ENCODE data around the gene PJVK.
"Not testable (repeated sequence)": the region's sequence is repeated elsewhere in the genome, so short reads cannot be mapped to it uniquely, and the experiment has no call there.

The PJVK gene, protein sequence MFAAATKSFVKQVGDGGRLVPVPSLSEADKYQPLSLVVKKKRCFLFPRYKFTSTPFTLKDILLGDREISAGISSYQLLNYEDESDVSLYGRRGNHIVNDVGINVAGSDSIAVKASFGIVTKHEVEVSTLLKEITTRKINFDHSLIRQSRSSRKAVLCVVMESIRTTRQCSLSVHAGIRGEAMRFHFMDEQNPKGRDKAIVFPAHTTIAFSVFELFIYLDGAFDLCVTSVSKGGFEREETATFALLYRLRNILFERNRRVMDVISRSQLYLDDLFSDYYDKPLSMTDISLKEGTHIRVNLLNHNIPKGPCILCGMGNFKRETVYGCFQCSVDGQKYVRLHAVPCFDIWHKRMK

DNA sequence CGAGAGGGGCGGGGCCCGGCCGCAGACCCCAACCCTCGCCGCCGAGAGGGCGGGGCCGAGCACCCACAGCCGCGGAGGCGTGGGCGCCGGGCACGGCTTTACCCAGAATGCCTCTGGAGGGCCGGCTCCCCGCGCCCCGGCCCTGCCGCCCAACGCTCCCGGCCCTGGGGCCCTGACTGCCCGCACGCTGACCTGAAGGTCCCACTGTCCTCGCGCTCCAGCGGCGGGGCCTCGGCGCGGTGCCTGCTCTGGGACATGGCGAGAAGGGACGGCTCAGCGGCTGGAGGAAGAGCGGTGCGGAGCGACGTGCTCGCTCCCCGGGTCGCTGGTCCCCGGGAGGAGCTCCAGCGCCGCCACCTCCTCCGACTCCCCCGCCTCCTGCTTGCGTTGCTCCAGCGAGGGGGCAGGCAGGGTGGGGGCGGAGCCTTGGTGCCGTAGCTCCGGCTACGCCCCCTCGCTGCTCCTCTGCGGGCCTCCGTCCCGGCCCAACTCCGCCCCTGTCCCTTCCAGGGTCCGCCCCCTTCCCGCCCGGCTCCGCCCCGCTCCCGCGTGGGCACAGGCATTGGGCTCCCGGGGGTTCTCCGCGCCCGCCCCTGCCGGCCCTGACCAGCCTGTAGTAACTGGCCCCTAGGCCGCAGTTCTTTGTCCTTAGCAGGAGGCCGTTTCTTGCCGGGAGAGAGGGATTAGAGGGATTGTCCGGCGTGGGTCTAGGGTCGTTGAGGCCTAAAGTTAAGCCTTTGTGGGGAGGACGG lies at the start of gene PJVK, which contains the start of gene PRKRA:
Gene PJVK, plus strand, starts transcription at position 605 of the 752 bp plus-strand sequence. CDS start 2,032 bp downstream, outside the sequence.
Gene PRKRA, minus strand, starts transcription at position 402 of the 752 bp plus-strand sequence. Its CDS starts 145 bp downstream, at position 257.
- Histone ChIP-seq H3K27me3 (ENCODE audit: control insufficient read depth, insufficient read depth, low read length) (no peaks in the 10 kb centered on the region), H3K36me3 (ENCODE audit: control insufficient read depth, low read depth, low read length) (peaks cover 22% of the 10 kb centered on the region), H3K4me1 (ENCODE audit: control insufficient read depth, low read depth, low read length) (peaks cover 13% of the 10 kb centered on the region), H3K9ac (ENCODE audit: low read length) (peak within 1 kb of the TSS; percentile 97), H3K4me3 (ENCODE audit: low read length) (peak within 1 kb of the TSS; percentile 79), H3K27ac (ENCODE audit: low read length) (peak within 1 kb of the TSS; percentile 93), H3K9me3 (ENCODE audit: control insufficient read depth, low read depth, low read length) (no peaks in the 10 kb centered on the region)

DNA sequence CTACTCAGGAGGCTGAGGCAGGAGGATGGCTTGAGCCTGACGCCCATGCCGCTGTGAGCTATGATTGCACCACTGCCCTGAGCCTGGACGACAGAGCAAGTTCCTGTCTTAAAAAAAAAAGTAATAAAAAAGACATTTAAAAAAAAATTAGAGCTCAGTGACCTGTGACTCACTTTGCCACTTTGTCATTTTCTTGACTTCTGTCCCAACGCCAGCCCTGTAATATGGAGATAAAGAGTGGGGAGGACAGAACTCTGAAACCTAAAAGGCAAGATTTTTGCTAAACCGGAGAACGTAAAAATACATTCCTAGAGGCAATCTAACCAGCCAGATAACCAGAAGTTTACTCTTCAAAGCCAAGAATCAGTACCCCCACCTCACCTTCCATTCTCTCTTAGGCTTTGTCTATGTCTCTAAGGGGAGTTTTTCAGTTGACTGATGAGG lies 49.2 kb upstream of the PJVK start:
- Histone ChIP-seq H3K36me3 (ENCODE audit: control insufficient read depth, low read depth, low read length) (no peaks in the 10 kb centered on the region), H3K9me3 (ENCODE audit: control insufficient read depth, low read depth, low read length) (no peaks in the 10 kb centered on the region), H3K27ac (ENCODE audit: low read length) (no peak overlapping the region), H3K9ac (ENCODE audit: low read length) (no peak overlapping the region), H3K4me1 (ENCODE audit: control insufficient read depth, low read depth, low read length) (no peaks in the 10 kb centered on the region), H3K4me3 (ENCODE audit: low read length) (no peak overlapping the region), H3K27me3 (ENCODE audit: control insufficient read depth, insufficient read depth, low read length) (no peaks in the 10 kb centered on the region)

DNA sequence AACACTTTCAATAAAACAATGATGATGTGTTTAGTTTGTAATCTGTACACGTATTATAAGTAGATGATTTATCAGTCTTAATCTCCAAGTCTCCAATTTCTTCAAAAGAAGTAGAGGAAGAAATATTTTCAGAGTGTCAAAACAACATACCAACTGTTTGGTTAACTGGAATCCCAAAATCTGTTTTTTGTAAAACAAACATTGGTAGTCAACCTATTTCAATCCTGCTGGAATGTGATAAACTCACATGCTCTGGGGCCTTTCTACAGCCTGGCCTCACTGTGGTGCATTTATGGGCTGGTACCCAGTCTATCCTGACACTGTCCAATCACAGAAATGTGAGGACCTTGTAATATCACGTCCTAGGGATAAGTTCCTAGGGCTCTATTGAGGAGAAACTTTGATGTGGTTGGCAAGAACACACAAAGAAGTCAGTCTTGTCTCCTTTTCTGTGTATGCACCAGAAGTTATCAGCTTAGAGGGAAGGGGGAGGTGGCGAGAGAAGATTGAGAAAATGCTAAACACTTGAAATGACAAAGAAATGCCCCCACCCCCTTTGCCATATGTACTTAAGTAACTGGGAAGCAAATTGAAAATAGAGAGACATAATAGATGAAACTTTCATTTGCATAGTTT lies 47.4 kb upstream of the PJVK start:
- Histone ChIP-seq H3K27me3 (ENCODE audit: control insufficient read depth, insufficient read depth, low read length) (no peaks in the 10 kb centered on the region), H3K36me3 (ENCODE audit: control insufficient read depth, low read depth, low read length) (no peaks in the 10 kb centered on the region), H3K27ac (ENCODE audit: low read length) (no peak overlapping the region), H3K9ac (ENCODE audit: low read length) (no peak overlapping the region), H3K4me1 (ENCODE audit: control insufficient read depth, low read depth, low read length) (no peaks in the 10 kb centered on the region), H3K4me3 (ENCODE audit: low read length) (no peak overlapping the region), H3K9me3 (ENCODE audit: control insufficient read depth, low read depth, low read length) (no peaks in the 10 kb centered on the region)

DNA sequence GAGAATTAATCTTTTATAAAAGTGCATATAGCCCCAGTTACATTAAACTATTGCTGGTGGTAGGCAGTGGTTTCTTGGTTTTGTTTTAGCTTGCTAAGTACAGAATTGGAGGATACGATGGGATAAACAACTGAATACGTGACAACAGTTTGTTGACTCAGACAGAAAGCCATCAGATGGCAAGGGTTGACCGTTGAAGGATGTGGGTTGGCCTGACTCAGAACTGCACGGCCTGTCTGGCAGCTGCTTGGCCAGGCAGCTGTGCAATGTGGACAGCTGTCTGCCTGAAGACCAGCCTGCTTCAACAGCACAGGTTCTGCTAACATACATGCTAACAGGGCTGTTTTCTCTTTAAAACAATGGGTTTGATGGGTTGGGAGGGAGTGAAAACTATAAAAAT lies 46.8 kb upstream of the PJVK start:
- no peaks in the 10 kb centered on the region for H3K27me3 ChIP-seq (ENCODE audit: control insufficient read depth, insufficient read depth, low read length)
- H3K4me1 ChIP-seq (ENCODE audit: control insufficient read depth, low read depth, low read length): no peaks in the 10 kb centered on the region
- no peak overlapping the region for H3K4me3 ChIP-seq (ENCODE audit: low read length)
- no peaks in the 10 kb centered on the region for H3K36me3 ChIP-seq (ENCODE audit: control insufficient read depth, low read depth, low read length)
- no peak overlapping the region for H3K9ac ChIP-seq (ENCODE audit: low read length)
- no peak overlapping the region for H3K27ac ChIP-seq (ENCODE audit: low read length)
- H3K9me3 ChIP-seq (ENCODE audit: control insufficient read depth, low read depth, low read length): no peaks in the 10 kb centered on the region

DNA sequence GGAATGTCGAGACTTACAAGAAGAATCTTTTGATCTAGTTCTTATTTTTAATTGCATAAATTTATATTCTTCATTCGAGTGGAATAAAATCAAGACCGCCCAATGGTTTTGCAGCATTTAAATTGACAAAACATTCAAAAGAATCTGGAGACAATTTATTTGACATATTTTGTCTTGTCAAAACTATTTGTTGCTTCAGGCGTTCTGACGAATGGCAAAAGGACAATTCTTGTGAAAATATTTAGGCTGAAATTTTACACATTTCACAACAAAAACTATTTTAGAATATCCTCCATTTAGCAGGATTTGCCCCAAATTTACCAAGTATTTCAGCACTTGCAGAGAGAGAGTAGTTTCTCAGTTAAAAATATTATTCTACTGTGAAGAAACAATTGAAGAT lies 41.9 kb upstream of the PJVK start:
- H3K4me1 ChIP-seq (ENCODE audit: control insufficient read depth, low read depth, low read length): no peaks in the 10 kb centered on the region
- no peak overlapping the region for H3K9ac ChIP-seq (ENCODE audit: low read length)
- H3K4me3 ChIP-seq (ENCODE audit: low read length): no peak overlapping the region
- no peaks in the 10 kb centered on the region for H3K27me3 ChIP-seq (ENCODE audit: control insufficient read depth, insufficient read depth, low read length)
- no peak overlapping the region for H3K27ac ChIP-seq (ENCODE audit: low read length)
- no peaks in the 10 kb centered on the region for H3K36me3 ChIP-seq (ENCODE audit: control insufficient read depth, low read depth, low read length)
- no peaks in the 10 kb centered on the region for H3K9me3 ChIP-seq (ENCODE audit: control insufficient read depth, low read depth, low read length)

DNA sequence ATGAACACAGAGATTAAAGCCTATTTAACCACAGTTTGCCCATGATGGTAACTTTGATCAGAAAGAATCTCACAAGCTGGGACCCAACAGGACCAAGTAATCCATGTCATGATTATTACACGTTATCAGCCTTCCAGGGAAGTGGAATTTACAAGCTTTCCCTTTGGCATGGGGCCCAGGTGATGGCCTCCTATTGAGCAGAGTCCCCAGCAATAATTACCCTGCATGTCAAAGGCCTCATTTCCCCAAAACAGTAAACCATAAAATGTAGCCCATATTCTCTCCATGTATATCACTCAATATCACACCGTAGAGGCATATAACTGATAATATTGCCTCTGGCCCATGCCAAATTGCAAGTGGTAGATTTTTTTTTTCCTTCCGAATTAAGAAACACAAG lies 39.1 kb upstream of the PJVK start:
- Histone ChIP-seq H3K9me3 (ENCODE audit: control insufficient read depth, low read depth, low read length) (no peaks in the 10 kb centered on the region), H3K27ac (ENCODE audit: low read length) (no peak overlapping the region), H3K4me3 (ENCODE audit: low read length) (no peak overlapping the region), H3K27me3 (ENCODE audit: control insufficient read depth, insufficient read depth, low read length) (no peaks in the 10 kb centered on the region), H3K36me3 (ENCODE audit: control insufficient read depth, low read depth, low read length) (no peaks in the 10 kb centered on the region), H3K9ac (ENCODE audit: low read length) (no peak overlapping the region), H3K4me1 (ENCODE audit: control insufficient read depth, low read depth, low read length) (no peaks in the 10 kb centered on the region)

DNA sequence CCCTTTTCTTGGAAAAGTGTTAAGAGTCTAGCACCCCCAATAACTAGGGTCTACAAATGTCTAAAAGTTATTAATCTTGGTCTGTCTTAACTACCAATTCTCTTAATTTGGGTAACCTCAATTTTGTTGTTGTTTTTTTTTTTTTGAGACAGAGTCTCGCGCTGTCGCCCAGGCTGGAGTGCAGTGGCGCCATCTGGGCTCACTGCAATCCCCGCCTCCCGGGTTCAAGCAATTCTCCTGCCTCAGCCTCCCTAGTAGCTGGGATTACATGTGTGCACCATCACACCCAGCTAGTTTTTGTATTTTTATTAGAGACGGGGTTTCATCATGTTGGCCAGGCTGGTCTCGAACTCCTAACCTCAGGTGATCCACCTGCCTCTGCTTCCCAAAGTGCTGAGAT lies 38.7 kb upstream of the PJVK start:
- not testable (repeated sequence) for H3K4me1 ChIP-seq (ENCODE audit: control insufficient read depth, low read depth, low read length); H3K9ac ChIP-seq (ENCODE audit: low read length); H3K27ac ChIP-seq (ENCODE audit: low read length); H3K27me3 ChIP-seq (ENCODE audit: control insufficient read depth, insufficient read depth, low read length); H3K4me3 ChIP-seq (ENCODE audit: low read length); H3K9me3 ChIP-seq (ENCODE audit: control insufficient read depth, low read depth, low read length); H3K36me3 ChIP-seq (ENCODE audit: control insufficient read depth, low read depth, low read length)

DNA sequence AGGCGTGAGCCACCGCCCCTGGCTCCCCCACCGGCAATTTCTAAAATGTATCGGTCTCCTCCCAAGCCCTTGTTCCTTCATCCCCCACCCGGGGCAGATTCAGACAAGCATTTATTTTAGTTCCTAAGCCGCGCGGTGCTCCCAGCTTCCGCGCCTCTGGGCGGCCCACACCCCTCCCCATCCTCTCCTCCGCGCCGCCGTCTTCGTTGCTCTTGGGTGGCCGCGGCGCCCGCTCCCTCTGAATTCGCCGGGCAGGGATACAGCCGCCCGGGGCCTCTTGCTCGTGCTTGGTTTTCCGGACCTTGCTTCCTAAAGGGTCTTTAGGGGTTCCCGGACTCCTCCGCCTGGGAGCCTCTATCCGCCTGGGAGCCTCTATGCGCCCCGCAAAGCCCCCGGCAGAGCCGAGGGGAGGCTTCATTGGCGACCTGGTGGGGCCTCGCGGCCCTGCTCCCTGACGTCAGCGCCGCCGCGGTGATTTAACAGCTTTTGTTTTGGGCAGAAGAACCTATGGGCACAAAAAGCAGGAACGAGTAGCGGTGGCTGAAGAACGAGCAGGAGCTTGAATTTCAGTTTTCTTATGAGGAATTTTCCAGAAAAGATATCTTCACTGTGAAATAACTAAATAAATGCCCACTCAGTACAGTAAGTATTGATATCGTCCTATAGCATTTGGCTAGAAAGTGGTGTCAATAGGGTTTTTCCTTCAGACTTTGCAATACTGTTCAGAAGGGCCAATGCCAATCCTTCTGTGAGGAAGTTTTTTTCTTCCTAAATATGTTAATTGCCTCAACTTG lies 37.5 kb upstream of the PJVK start:
- Histone ChIP-seq H3K27me3 (ENCODE audit: control insufficient read depth, insufficient read depth, low read length) (no peaks in the 10 kb centered on the region), H3K9ac (ENCODE audit: low read length) (peak overlapping the region; percentile 85), H3K4me3 (ENCODE audit: low read length) (peak overlapping the region; percentile 60), H3K9me3 (ENCODE audit: control insufficient read depth, low read depth, low read length) (no peaks in the 10 kb centered on the region), H3K4me1 (ENCODE audit: control insufficient read depth, low read depth, low read length) (no peaks in the 10 kb centered on the region), H3K27ac (ENCODE audit: low read length) (peak overlapping the region; percentile 32), H3K36me3 (ENCODE audit: control insufficient read depth, low read depth, low read length) (no peaks in the 10 kb centered on the region)

DNA sequence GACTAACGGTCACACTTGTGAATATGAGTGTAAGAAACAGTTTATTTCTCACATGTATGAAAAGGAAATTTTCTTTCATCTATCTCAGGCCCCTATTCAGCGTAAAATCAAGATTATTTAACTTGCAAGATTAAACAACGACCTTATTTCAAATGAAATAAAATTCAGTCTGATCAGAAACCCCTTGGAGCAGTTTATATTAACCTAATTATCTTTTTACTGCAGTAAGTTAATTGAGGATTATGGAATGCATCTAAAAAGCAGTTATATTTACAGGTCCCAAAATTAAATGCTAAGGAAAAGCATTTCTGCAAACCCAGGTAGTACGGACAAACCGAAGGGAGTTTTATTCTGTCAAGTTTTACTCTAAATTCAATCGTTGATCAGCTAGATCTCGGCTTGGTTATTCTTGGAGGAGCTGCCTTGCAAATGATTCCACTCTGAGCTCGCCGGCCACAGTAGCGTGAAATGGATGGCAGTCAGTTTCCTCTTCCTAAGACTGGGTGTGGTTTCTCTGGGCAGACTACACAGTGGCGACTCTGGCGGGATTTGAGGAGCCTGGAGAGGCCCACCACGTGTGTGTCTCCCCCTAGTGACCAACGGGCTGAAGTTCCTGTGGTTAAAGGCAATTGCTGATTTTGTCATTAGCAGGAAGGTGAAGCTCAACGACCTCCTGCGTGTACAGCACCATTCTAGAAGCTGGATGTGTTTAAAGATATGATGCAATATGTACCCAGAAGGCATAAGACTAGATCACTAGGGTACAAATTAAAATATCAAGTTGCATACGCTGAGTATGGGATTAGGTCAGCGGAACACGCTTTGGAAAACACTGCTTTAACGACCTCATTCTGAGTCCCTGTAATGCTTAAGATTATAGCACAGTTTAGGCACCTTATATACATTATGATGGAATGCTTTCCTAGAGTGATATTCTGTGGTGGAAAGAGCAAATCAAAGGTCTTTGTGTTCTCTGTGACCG lies 36.6 kb upstream of the PJVK start:
- no peak overlapping the region for H3K27ac ChIP-seq (ENCODE audit: low read length)
- H3K9ac ChIP-seq (ENCODE audit: low read length): peak overlapping the region; percentile 85
- no peaks in the 10 kb centered on the region for H3K4me1 ChIP-seq (ENCODE audit: control insufficient read depth, low read depth, low read length)
- H3K27me3 ChIP-seq (ENCODE audit: control insufficient read depth, insufficient read depth, low read length): no peaks in the 10 kb centered on the region
- H3K4me3 ChIP-seq (ENCODE audit: low read length): peak overlapping the region; percentile 60
- H3K36me3 ChIP-seq (ENCODE audit: control insufficient read depth, low read depth, low read length): no peaks in the 10 kb centered on the region
- H3K9me3 ChIP-seq (ENCODE audit: control insufficient read depth, low read depth, low read length): no peaks in the 10 kb centered on the region

DNA sequence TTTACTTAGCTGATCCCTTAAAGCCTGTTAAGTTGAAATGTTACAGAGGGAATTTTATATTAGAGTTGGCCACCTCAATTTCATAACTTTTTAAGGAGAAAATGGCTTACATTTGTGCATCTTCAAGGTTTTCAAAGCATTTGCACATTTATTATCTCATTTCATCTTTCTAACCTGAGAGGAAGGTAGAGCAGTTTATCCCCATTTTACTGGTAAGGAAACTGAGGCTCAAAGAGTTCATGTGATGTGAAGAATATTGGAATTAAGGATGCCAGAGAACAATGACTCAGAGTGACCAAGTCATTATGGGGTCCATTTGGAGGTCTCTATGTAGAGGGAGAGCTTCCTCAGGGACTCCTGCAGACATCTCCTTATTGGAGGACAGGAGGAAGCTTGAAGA lies 35.2 kb upstream of the PJVK start:
- Histone ChIP-seq H3K9ac (ENCODE audit: low read length) (no peak overlapping the region), H3K9me3 (ENCODE audit: control insufficient read depth, low read depth, low read length) (no peaks in the 10 kb centered on the region), H3K27me3 (ENCODE audit: control insufficient read depth, insufficient read depth, low read length) (no peaks in the 10 kb centered on the region), H3K27ac (ENCODE audit: low read length) (no peak overlapping the region), H3K36me3 (ENCODE audit: control insufficient read depth, low read depth, low read length) (no peaks in the 10 kb centered on the region), H3K4me1 (ENCODE audit: control insufficient read depth, low read depth, low read length) (no peaks in the 10 kb centered on the region), H3K4me3 (ENCODE audit: low read length) (no peak overlapping the region)
